Measurements from ENCODE around the gene TRAF1. TPM values are rescaled to one million over a fixed set of nuclear protein-coding genes. Genes with fewer than 3 reads are reported as not detected.

Gene TRAF1
- total and polyA plus RNA-seq, 10 of the 15 experiments (the other 5 are each of a cell fraction or from before 2014, with no cell fraction given): 13.8 to 163 (median 128) TPM

DNA sequence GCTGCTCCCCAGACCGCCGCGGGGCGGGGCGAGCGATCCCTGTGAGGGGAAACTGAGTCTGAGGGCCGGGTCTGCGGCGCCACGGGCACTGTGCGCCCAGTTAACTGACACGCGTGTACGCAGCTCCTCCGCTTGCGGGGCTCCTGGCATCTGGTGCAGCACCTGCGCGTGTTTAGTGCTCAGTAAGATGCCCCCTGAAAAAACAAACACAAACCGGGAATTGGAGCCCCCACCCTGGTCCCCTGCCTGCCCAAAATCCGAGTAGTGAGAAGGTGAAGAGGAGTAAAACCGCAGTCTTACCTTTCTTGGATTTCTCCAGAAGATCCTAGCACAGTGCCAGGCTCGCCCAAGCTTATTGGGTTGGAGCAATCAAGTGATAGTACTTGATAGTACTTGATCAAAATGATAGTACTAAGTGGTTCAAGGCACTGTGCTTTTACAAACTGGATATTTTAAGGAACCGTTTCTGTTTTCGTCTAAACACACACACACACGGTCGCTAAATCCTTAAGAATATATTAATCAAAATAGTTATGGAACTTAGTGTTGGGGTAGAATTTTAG lies 2.7 kb upstream of the TRAF1 start (continued):
- TF ChIP-seq, protein P1, sequence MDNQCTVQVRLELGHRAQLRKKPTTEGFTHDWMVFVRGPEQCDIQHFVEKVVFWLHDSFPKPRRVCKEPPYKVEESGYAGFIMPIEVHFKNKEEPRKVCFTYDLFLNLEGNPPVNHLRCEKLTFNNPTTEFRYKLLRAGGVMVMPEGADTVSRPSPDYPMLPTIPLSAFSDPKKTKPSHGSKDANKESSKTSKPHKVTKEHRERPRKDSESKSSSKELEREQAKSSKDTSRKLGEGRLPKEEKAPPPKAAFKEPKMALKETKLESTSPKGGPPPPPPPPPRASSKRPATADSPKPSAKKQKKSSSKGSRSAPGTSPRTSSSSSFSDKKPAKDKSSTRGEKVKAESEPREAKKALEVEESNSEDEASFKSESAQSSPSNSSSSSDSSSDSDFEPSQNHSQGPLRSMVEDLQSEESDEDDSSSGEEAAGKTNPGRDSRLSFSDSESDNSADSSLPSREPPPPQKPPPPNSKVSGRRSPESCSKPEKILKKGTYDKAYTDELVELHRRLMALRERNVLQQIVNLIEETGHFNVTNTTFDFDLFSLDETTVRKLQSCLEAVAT (IDR thresholded peaks at IDR 0.05): peak; percentile 41; the same call in 1 of the 2 replicates
- TF ChIP-seq MTA2 (IDR thresholded peaks at IDR 0.05; ENCODE audit: low read depth) (no peak), TAF1 (IDR thresholded peaks at IDR 0.05; ENCODE audit: borderline replicate concordance, low read depth, low read length) (0 out of 2 replicates have a peak, but pooled peaks have one; percentile 24), CBX3 (IDR thresholded peaks at IDR 0.05; ENCODE audit: borderline replicate concordance, low read depth) (no peak), POU2F2 (IDR thresholded peaks at IDR 0.05; ENCODE audit: borderline replicate concordance, low read depth, low read length) (0 out of 3 replicates have a peak, but pooled peaks have one; percentile 4), RB1 (IDR thresholded peaks at IDR 0.05; ENCODE audit: borderline replicate concordance) (no peak; the same call in 1 of the 2 replicates), LARP7 (IDR thresholded peaks at IDR 0.05) (0 out of 2 replicates have a peak, but pooled peaks have one; percentile 21)
- TF ChIP-seq, protein P2, sequence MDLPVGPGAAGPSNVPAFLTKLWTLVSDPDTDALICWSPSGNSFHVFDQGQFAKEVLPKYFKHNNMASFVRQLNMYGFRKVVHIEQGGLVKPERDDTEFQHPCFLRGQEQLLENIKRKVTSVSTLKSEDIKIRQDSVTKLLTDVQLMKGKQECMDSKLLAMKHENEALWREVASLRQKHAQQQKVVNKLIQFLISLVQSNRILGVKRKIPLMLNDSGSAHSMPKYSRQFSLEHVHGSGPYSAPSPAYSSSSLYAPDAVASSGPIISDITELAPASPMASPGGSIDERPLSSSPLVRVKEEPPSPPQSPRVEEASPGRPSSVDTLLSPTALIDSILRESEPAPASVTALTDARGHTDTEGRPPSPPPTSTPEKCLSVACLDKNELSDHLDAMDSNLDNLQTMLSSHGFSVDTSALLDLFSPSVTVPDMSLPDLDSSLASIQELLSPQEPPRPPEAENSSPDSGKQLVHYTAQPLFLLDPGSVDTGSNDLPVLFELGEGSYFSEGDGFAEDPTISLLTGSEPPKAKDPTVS (IDR thresholded peaks at IDR 0.05; ENCODE audit: low read depth, low read length): 0 out of 2 replicates have a peak, but pooled peaks have one; percentile 13
- TF ChIP-seq, protein P3, sequence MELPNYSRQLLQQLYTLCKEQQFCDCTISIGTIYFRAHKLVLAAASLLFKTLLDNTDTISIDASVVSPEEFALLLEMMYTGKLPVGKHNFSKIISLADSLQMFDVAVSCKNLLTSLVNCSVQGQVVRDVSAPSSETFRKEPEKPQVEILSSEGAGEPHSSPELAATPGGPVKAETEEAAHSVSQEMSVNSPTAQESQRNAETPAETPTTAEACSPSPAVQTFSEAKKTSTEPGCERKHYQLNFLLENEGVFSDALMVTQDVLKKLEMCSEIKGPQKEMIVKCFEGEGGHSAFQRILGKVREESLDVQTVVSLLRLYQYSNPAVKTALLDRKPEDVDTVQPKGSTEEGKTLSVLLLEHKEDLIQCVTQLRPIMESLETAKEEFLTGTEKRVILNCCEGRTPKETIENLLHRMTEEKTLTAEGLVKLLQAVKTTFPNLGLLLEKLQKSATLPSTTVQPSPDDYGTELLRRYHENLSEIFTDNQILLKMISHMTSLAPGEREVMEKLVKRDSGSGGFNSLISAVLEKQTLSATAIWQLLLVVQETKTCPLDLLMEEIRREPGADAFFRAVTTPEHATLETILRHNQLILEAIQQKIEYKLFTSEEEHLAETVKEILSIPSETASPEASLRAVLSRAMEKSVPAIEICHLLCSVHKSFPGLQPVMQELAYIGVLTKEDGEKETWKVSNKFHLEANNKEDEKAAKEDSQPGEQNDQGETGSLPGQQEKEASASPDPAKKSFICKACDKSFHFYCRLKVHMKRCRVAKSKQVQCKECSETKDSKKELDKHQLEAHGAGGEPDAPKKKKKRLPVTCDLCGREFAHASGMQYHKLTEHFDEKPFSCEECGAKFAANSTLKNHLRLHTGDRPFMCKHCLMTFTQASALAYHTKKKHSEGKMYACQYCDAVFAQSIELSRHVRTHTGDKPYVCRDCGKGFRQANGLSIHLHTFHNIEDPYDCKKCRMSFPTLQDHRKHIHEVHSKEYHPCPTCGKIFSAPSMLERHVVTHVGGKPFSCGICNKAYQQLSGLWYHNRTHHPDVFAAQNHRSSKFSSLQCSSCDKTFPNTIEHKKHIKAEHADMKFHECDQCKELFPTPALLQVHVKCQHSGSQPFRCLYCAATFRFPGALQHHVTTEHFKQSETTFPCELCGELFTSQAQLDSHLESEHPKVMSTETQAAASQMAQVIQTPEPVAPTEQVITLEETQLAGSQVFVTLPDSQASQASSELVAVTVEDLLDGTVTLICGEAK (IDR thresholded peaks at IDR 0.05; ENCODE audit: borderline replicate concordance): 0 out of 2 replicates have a peak, but pooled peaks have one; percentile 27
